ENCODE measurements around the gene UFSP2.

Gene UFSP2

GRCh38 chr4:185426960-185427688 is 1.4 kb upstream of the UFSP2 start:
- H3K36me3 ChIP-seq (ENCODE audit: control insufficient read depth, insufficient read depth, low read length) = peaks cover under 1% of the 10 kb centered on the region
- H3K27ac ChIP-seq (ENCODE audit: low read depth, low read length, severe bottlenecking) = no peak overlapping the region
- no peaks in the 10 kb centered on the region for H3K9me3 ChIP-seq (ENCODE audit: control insufficient read depth, low read length)
- no peak overlapping the region for H3K4me3 ChIP-seq (ENCODE audit: extremely low read depth, insufficient read depth, low read length, poor library complexity, severe bottlenecking)
- peaks cover 2% of the 10 kb centered on the region for H3K4me1 ChIP-seq (ENCODE audit: control insufficient read depth, insufficient read depth, low read length, poor library complexity, severe bottlenecking)
- 92 to 93% methylated on average over 11 to 15 of the region's 22 CpGs for WGBS, 2 experiments (ENCODE audit: insufficient coverage in 2 of 2)

GRCh38 chr4:185424905-185425646 is 688 bp downstream of the UFSP2 start:
- 19 to 27% methylated on average over 9 to 11 of the region's 13 CpGs for WGBS, 2 experiments (ENCODE audit: insufficient coverage in 2 of 2)
- Histone ChIP-seq H3K27ac (ENCODE audit: low read depth, low read length, severe bottlenecking) (peak overlapping the region; percentile 100), H3K36me3 (ENCODE audit: control insufficient read depth, insufficient read depth, low read length) (peaks cover 11% of the 10 kb centered on the region)

GRCh38 chr4:185421366-185422124 is 4.2 kb downstream of the UFSP2 start:
- no peaks in the 10 kb centered on the region for H3K9me3 ChIP-seq (ENCODE audit: control insufficient read depth, low read length)
- no peak overlapping the region for H3K27ac ChIP-seq (ENCODE audit: low read depth, low read length, severe bottlenecking)
- peaks cover 28% of the 10 kb centered on the region for H3K36me3 ChIP-seq (ENCODE audit: control insufficient read depth, insufficient read depth, low read length)
- no CpG with 5 or more reads among the region's 2 CpGs for WGBS, 2 experiments (ENCODE audit: insufficient coverage in 2 of 2)
- H3K4me1 ChIP-seq (ENCODE audit: control insufficient read depth, insufficient read depth, low read length, poor library complexity, severe bottlenecking) = peaks cover 2% of the 10 kb centered on the region
- no peak overlapping the region for H3K4me3 ChIP-seq (ENCODE audit: extremely low read depth, insufficient read depth, low read length, poor library complexity, severe bottlenecking)

More at GRCh38 chr4:185424905-185425646, 688 bp downstream of the UFSP2 start:
- peaks cover 2% of the 10 kb centered on the region for H3K4me1 ChIP-seq (ENCODE audit: control insufficient read depth, insufficient read depth, low read length, poor library complexity, severe bottlenecking)
- no peaks in the 10 kb centered on the region for H3K9me3 ChIP-seq (ENCODE audit: control insufficient read depth, low read length)
- peak overlapping the region; percentile 78 for H3K4me3 ChIP-seq (ENCODE audit: extremely low read depth, insufficient read depth, low read length, poor library complexity, severe bottlenecking)

GRCh38 chr4:185416955-185417354 is 8.8 kb downstream of the UFSP2 start:
- H3K4me1 ChIP-seq (ENCODE audit: control insufficient read depth, insufficient read depth, low read length, poor library complexity, severe bottlenecking) = no peaks in the 10 kb centered on the region
- no peaks in the 10 kb centered on the region for H3K9me3 ChIP-seq (ENCODE audit: control insufficient read depth, low read length)
- H3K27ac ChIP-seq (ENCODE audit: low read depth, low read length, severe bottlenecking) = no peak overlapping the region
- H3K36me3 ChIP-seq (ENCODE audit: control insufficient read depth, insufficient read depth, low read length) = peaks cover 32% of the 10 kb centered on the region
- H3K4me3 ChIP-seq (ENCODE audit: extremely low read depth, insufficient read depth, low read length, poor library complexity, severe bottlenecking) = no peak overlapping the region

- WGBS, 2 experiments (ENCODE audit: insufficient coverage in 2 of 2) = 91 to 96% methylated on average over 5 of the region's 5 CpGs
- Histone ChIP-seq H3K4me3 (ENCODE audit: extremely low read depth, insufficient read depth, low read length, poor library complexity, severe bottlenecking) (no peak overlapping the region), H3K9me3 (ENCODE audit: control insufficient read depth, low read length) (peaks cover 4% of the 10 kb centered on the region), H3K4me1 (ENCODE audit: control insufficient read depth, insufficient read depth, low read length, poor library complexity, severe bottlenecking) (no peaks in the 10 kb centered on the region), H3K36me3 (ENCODE audit: control insufficient read depth, insufficient read depth, low read length) (peaks cover 31% of the 10 kb centered on the region), H3K27ac (ENCODE audit: low read depth, low read length, severe bottlenecking) (no peak overlapping the region)
Measured at GRCh38 chr4:185412412-185412811, 13.4 kb downstream of the UFSP2 start.

GRCh38 chr4:185411849-185412248 is 13.9 kb downstream of the UFSP2 start:
- peaks cover 26% of the 10 kb centered on the region for H3K36me3 ChIP-seq (ENCODE audit: control insufficient read depth, insufficient read depth, low read length)
- no peaks in the 10 kb centered on the region for H3K4me1 ChIP-seq (ENCODE audit: control insufficient read depth, insufficient read depth, low read length, poor library complexity, severe bottlenecking)
- no peak overlapping the region for H3K4me3 ChIP-seq (ENCODE audit: extremely low read depth, insufficient read depth, low read length, poor library complexity, severe bottlenecking)
- H3K27ac ChIP-seq (ENCODE audit: low read depth, low read length, severe bottlenecking) = no peak overlapping the region
- peaks cover 4% of the 10 kb centered on the region for H3K9me3 ChIP-seq (ENCODE audit: control insufficient read depth, low read length)
- WGBS, 2 experiments (ENCODE audit: insufficient coverage in 2 of 2) = 80% methylated on average over 1 of the region's 5 CpGs; no CpG with 5 or more reads in 1 of the 2 experiments

- Histone ChIP-seq H3K9me3 (ENCODE audit: control insufficient read depth, low read length) (peaks cover 4% of the 10 kb centered on the region), H3K36me3 (ENCODE audit: control insufficient read depth, insufficient read depth, low read length) (peaks cover 39% of the 10 kb centered on the region), H3K27ac (ENCODE audit: low read depth, low read length, severe bottlenecking) (no peak overlapping the region), H3K4me3 (ENCODE audit: extremely low read depth, insufficient read depth, low read length, poor library complexity, severe bottlenecking) (no peak overlapping the region), H3K4me1 (ENCODE audit: control insufficient read depth, insufficient read depth, low read length, poor library complexity, severe bottlenecking) (no peaks in the 10 kb centered on the region)
- 92% methylated on average over 1 of the region's 2 CpGs for WGBS, 2 experiments (ENCODE audit: insufficient coverage in 2 of 2)
Measured at GRCh38 chr4:185408432-185408831, 17.3 kb downstream of the UFSP2 start.

- no peak overlapping the region for H3K27ac ChIP-seq (ENCODE audit: low read depth, low read length, severe bottlenecking)
- no peak overlapping the region for H3K4me3 ChIP-seq (ENCODE audit: extremely low read depth, insufficient read depth, low read length, poor library complexity, severe bottlenecking)
- H3K9me3 ChIP-seq (ENCODE audit: control insufficient read depth, low read length) = peaks cover 4% of the 10 kb centered on the region
- WGBS, 2 experiments (ENCODE audit: insufficient coverage in 2 of 2) = 90 to 96% methylated on average over 4 of the region's 6 CpGs
- no peaks in the 10 kb centered on the region for H3K4me1 ChIP-seq (ENCODE audit: control insufficient read depth, insufficient read depth, low read length, poor library complexity, severe bottlenecking)
- peaks cover 53% of the 10 kb centered on the region for H3K36me3 ChIP-seq (ENCODE audit: control insufficient read depth, insufficient read depth, low read length)
Measured at GRCh38 chr4:185405296-185405999, 20.3 kb downstream of the UFSP2 start.

GRCh38 chr4:185404031-185404430 is 21.7 kb downstream of the UFSP2 start:
- H3K4me1 ChIP-seq (ENCODE audit: control insufficient read depth, insufficient read depth, low read length, poor library complexity, severe bottlenecking) = no peaks in the 10 kb centered on the region
- no peaks in the 10 kb centered on the region for H3K9me3 ChIP-seq (ENCODE audit: control insufficient read depth, low read length)
- no peak overlapping the region for H3K4me3 ChIP-seq (ENCODE audit: extremely low read depth, insufficient read depth, low read length, poor library complexity, severe bottlenecking)
- H3K36me3 ChIP-seq (ENCODE audit: control insufficient read depth, insufficient read depth, low read length) = peaks cover 51% of the 10 kb centered on the region
- WGBS, 2 experiments (ENCODE audit: insufficient coverage in 2 of 2) = 90 to 100% methylated on average over 1 to 2 of the region's 4 CpGs
- no peak overlapping the region for H3K27ac ChIP-seq (ENCODE audit: low read depth, low read length, severe bottlenecking)

GRCh38 chr4:185399466-185399865 is 26.3 kb downstream of the UFSP2 start:
- no peaks in the 10 kb centered on the region for H3K9me3 ChIP-seq (ENCODE audit: control insufficient read depth, low read length)
- no peak overlapping the region for H3K27ac ChIP-seq (ENCODE audit: low read depth, low read length, severe bottlenecking)
- peaks cover 21% of the 10 kb centered on the region for H3K36me3 ChIP-seq (ENCODE audit: control insufficient read depth, insufficient read depth, low read length)
- no peak overlapping the region for H3K4me3 ChIP-seq (ENCODE audit: extremely low read depth, insufficient read depth, low read length, poor library complexity, severe bottlenecking)
- no peaks in the 10 kb centered on the region for H3K4me1 ChIP-seq (ENCODE audit: control insufficient read depth, insufficient read depth, low read length, poor library complexity, severe bottlenecking)
- 90 to 96% methylated on average over 2 to 5 of the region's 8 CpGs for WGBS, 2 experiments (ENCODE audit: insufficient coverage in 2 of 2)

All from mesodermal cell (in vitro differentiated cells).